Peyer's patch (tissue), 4 donors: ENCODE measurements around the gene RFNG. TPM values are rescaled to one million over a fixed set of nuclear protein-coding genes. Genes with fewer than 3 reads are reported as not detected.

ENCODE experiments used
- DNase-seq, 3 donors: peaks; one replicate each; pipeline ENCODE4 v3.0.0-alpha.2; 2017 to 2019
- H3K27ac ChIP-seq, 4 donors: fragments of 200-600 bp; sonication (generic); one replicate each; pipeline ENCODE4 v1.5.1; 2016 to 2019
- H3K27me3 ChIP-seq, 2 donors: fragments of 200-600 bp; sonication (generic); one replicate each; pipeline ENCODE4 v1.5.1; 2019
- H3K36me3 ChIP-seq, 3 donors: fragments of 200-600 bp; sonication (generic); one replicate each; pipeline ENCODE4 v1.5.1; 2016 to 2019
- H3K4me1 ChIP-seq, 4 donors: fragments of 200-600 bp; sonication (generic); one replicate each; pipeline ENCODE4 v1.5.1; 2016 to 2019
- H3K4me3 ChIP-seq, 4 donors: fragments of 200-600 bp; sonication (generic); 1 replicate in 3 of 4; 2 replicates in 1 of 4; pipeline ENCODE4 v1.5.1; 2016 to 2019; ENCODE audit warnings: mild to moderate bottlenecking in 1 of 4
- H3K9me3 ChIP-seq, 4 donors: fragments of 200-600 bp; sonication (generic); one replicate each; pipeline ENCODE4 v1.5.1; 2016 to 2019; ENCODE audit warnings: mild to moderate bottlenecking in 1 of 4
- CTCF ChIP-seq, 6 experiments: fragments of 450-650 bp in 4 of 6; fragments of 200-600 bp in 2 of 6; sonication (generic) in 1 of 6; IDR thresholded peaks; one replicate each; pipeline ENCODE4 v1.5.1; 2017 to 2019; ENCODE audit warnings: antibody characterized with exemption in 6 of 6, mild to moderate bottlenecking in 3 of 6, moderate library complexity in 1 of 6
- POLR2A ChIP-seq, 2 donors: fragments of 450-650 bp; IDR thresholded peaks; one replicate each; pipeline ENCODE4 v1.5.1; 2017; ENCODE audit warnings: antibody characterized with exemption in 2 of 2, mild to moderate bottlenecking in 2 of 2, moderate library complexity in 2 of 2
- total RNA-seq, 4 donors: library from RNA; depleted of rRNA; stranded (reverse); fragments of >200 nt; gene quantifications; one replicate each; pipeline ENCODE4 v1.1.0, GENCODE V29; 2016

RFNG gene
- total RNA-seq, 4 donors from 2014 or later = 42.9 to 65.7 (median 50.2) TPM

- no peak overlapping the region for H3K27ac ChIP-seq
- no peak for DNase-seq
- H3K9me3 ChIP-seq = no peaks in the 10 kb centered on the region
- TF ChIP-seq POLR2A (IDR thresholded peaks at IDR 0.05) (no peak), CTCF (IDR thresholded peaks at IDR 0.05) (no peak)
- H3K4me3 ChIP-seq = no peak overlapping the region
- peaks cover 0 to 54% (median 0%) of the 10 kb centered on the region in 3 donors for H3K36me3 ChIP-seq
- H3K27me3 ChIP-seq = no peaks in the 10 kb centered on the region
- H3K4me1 ChIP-seq = peaks cover 0 to 26% (median 21%) of the 10 kb centered on the region in 4 donors
Observed at GRCh38 chr17:82094931-82095776, 43.5 kb upstream of the RFNG start.

GRCh38 chr17:82092995-82093751, 41.6 kb upstream of the RFNG start:
- no peaks in the 10 kb centered on the region for H3K9me3 ChIP-seq
- peaks cover 0 to 15% (median 11%) of the 10 kb centered on the region in 4 donors for H3K4me1 ChIP-seq
- H3K27ac ChIP-seq = no peak overlapping the region
- no peak for DNase-seq
- H3K4me3 ChIP-seq = no peak overlapping the region
- H3K27me3 ChIP-seq = no peaks in the 10 kb centered on the region
- TF ChIP-seq POLR2A (IDR thresholded peaks at IDR 0.05) = no peak
- no peak for TF ChIP-seq CTCF (IDR thresholded peaks at IDR 0.05)
- H3K36me3 ChIP-seq = peaks cover 0 to 74% (median 0%) of the 10 kb centered on the region in 3 donors

- no peak for DNase-seq
- H3K36me3 ChIP-seq = peaks cover 0 to 80% (median 0%) of the 10 kb centered on the region in 3 donors
- H3K27me3 ChIP-seq = no peaks in the 10 kb centered on the region
Observed at GRCh38 chr17:82092628-82092994, 41.0 kb upstream of the RFNG start.

GRCh38 chr17:82092094-82092586, 40.5 kb upstream of the RFNG start:
- no peak for DNase-seq
- TF ChIP-seq CTCF (IDR thresholded peaks at IDR 0.05) (no peak), POLR2A (IDR thresholded peaks at IDR 0.05) (no peak)
- H3K4me1 ChIP-seq = peaks cover 0 to 12% (median 8%) of the 10 kb centered on the region in 4 donors
- H3K36me3 ChIP-seq = peaks cover 0 to 85% (median 0%) of the 10 kb centered on the region in 3 donors
- no peaks in the 10 kb centered on the region for H3K27me3 ChIP-seq
- no peak overlapping the region for H3K27ac ChIP-seq
- H3K9me3 ChIP-seq = no peaks in the 10 kb centered on the region
- no peak overlapping the region for H3K4me3 ChIP-seq

More at GRCh38 chr17:82092628-82092994, 41.0 kb upstream of the RFNG start:
- H3K27ac ChIP-seq = no peak overlapping the region
- no peaks in the 10 kb centered on the region for H3K9me3 ChIP-seq
- H3K4me1 ChIP-seq = peaks cover 0 to 14% (median 11%) of the 10 kb centered on the region in 4 donors
- TF ChIP-seq CTCF (IDR thresholded peaks at IDR 0.05) (no peak), POLR2A (IDR thresholded peaks at IDR 0.05) (no peak)
- no peak overlapping the region for H3K4me3 ChIP-seq

- H3K4me1 ChIP-seq = peaks cover 0 to 5% (median 2%) of the 10 kb centered on the region in 4 donors
- TF ChIP-seq CTCF (IDR thresholded peaks at IDR 0.05) = no peak
- no peak for TF ChIP-seq POLR2A (IDR thresholded peaks at IDR 0.05)
- H3K9me3 ChIP-seq = no peaks in the 10 kb centered on the region
- H3K4me3 ChIP-seq = no peak overlapping the region
- peaks cover 0 to 91% (median 0%) of the 10 kb centered on the region in 3 donors for H3K36me3 ChIP-seq
- H3K27me3 ChIP-seq = no peaks in the 10 kb centered on the region
- no peak for DNase-seq
- no peak overlapping the region for H3K27ac ChIP-seq
Observed at GRCh38 chr17:82091264-82092066, 39.9 kb upstream of the RFNG start.
